B cell (primary cell): Measurements from ENCODE around the gene DTX4. TPM values are rescaled to one million over a fixed set of nuclear protein-coding genes. Genes with fewer than 3 reads are reported as not detected.

Experiments used
- ATAC-seq: fragments of 200-7000 bp; cut with Tn5 transposase; one replicate; pipeline ENCODE4 v1.10.0; 2021; ENCODE audit warnings: low read depth, mild to moderate bottlenecking, moderate number of reproducible peaks, moderate library complexity
- CTCF ChIA-PET: fragments of 350-600 bp; sonication (Branson Sonifier 250); formaldehyde crosslinking; loops from one replicate; lab custom pipeline; 2021; ENCODE audit warnings: antibody characterized with exemption, inconsistent platforms; lab: Charles Lee
- POLR2A ChIA-PET: fragments of 350-600 bp; sonication (Branson Sonifier 250); formaldehyde crosslinking; loops from one replicate; lab custom pipeline; 2021; ENCODE audit warnings: antibody characterized with exemption; lab: Charles Lee
- DNase-seq: peaks from one replicate; pipeline ENCODE4 v3.0.0; 2013
- H2AFZ ChIP-seq: 2 replicates; pipeline ENCODE4 v1.6.1; 2012; ENCODE audit warnings: mild to moderate bottlenecking, low read depth, low read length; ENCODE audit not compliant: insufficient read depth, poor library complexity, severe bottlenecking
- H3K27ac ChIP-seq, 2 donors: 1 replicate in 1 of 2; 2 replicates in 1 of 2; pipeline ENCODE4 v1.5.1; 2012 to 2013; ENCODE audit warnings: low read length in 2 of 2, mild to moderate bottlenecking in 2 of 2, moderate library complexity in 1 of 2
- H3K27me3 ChIP-seq, 4 experiments: fragments of 200-600 bp in 1 of 4; sonication (generic) in 1 of 4; replicated peaks in 1 of 4; 1 replicate in 2 of 4; 2 replicates in 2 of 4; pipeline versions ENCODE4 v1.6.1 to v1.7.0; 2013 to 2016; ENCODE audit warnings: low read length in 3 of 4, mild to moderate bottlenecking in 2 of 4, mixed read lengths in 1 of 4, moderate library complexity in 1 of 4; ENCODE audit not compliant: insufficient read depth in 4 of 4, control insufficient read depth in 3 of 4; ENCODE audit errors: control extremely low read depth in 1 of 4
- H3K36me3 ChIP-seq, 2 experiments: replicated peaks in 1 of 2; 1 replicate in 1 of 2; 2 replicates in 1 of 2; pipeline versions ENCODE4 v1.6.1 to v1.7.1; 2013; ENCODE audit warnings: low read length in 1 of 2; ENCODE audit not compliant: insufficient read depth in 2 of 2, control insufficient read depth in 1 of 2; ENCODE audit errors: control extremely low read depth in 1 of 2, extremely low read depth in 1 of 2
- H3K4me1 ChIP-seq, 2 donors: fragments of 200-600 bp in 1 of 2; sonication (generic) in 1 of 2; 1 replicate in 1 of 2; 2 replicates in 1 of 2; pipeline versions ENCODE4 v1.5.1 to v1.6.1; 2013 to 2017; ENCODE audit warnings: low read length in 2 of 2; ENCODE audit not compliant: control insufficient read depth in 2 of 2, insufficient read depth in 2 of 2
- H3K4me2 ChIP-seq: replicated peaks from 2 replicates; pipeline ENCODE3; 2012; ENCODE audit warnings: mild to moderate bottlenecking, low read depth, low read length; ENCODE audit not compliant: poor library complexity, severe bottlenecking
- H3K4me3 ChIP-seq, 5 experiments: fragments of 200-600 bp in 1 of 5; sonication (generic) in 1 of 5; 1 replicate in 3 of 5; 2 replicates in 2 of 5; pipeline versions ENCODE4 v1.5.1 to v1.7.0; 2011 to 2016; ENCODE audit warnings: low read length in 4 of 5, mild to moderate bottlenecking in 4 of 5, low read depth in 2 of 5, control low read depth in 1 of 5, moderate library complexity in 1 of 5; ENCODE audit not compliant: insufficient read depth in 1 of 5; ENCODE audit errors: control extremely low read depth in 1 of 5, extremely low read depth in 1 of 5
- H3K79me2 ChIP-seq: fragments of 200-600 bp; sonication (generic); one replicate; pipeline ENCODE4 v1.6.0; 2016; ENCODE audit warnings: low read length; ENCODE audit not compliant: control insufficient read depth, insufficient read depth
- H3K9ac ChIP-seq: fragments of 200-600 bp; sonication (generic); 2 replicates; pipeline ENCODE4 v1.6.1; 2017; ENCODE audit warnings: mild to moderate bottlenecking, low read length, moderate library complexity
- H3K9me3 ChIP-seq, 3 donors: one replicate each; pipeline versions ENCODE4 v1.6.1 to v1.7.1; 2013; ENCODE audit warnings: low read length in 2 of 3; ENCODE audit not compliant: control insufficient read depth in 2 of 3, insufficient read depth in 1 of 3; ENCODE audit errors: control extremely low read depth in 1 of 3
- H4K20me1 ChIP-seq: 2 replicates; pipeline ENCODE4 v1.6.0; 2012; ENCODE audit warnings: mild to moderate bottlenecking, low read length; ENCODE audit not compliant: insufficient read depth, control insufficient read depth, poor library complexity, severe bottlenecking
- H3K27ac Mint-ChIP-seq: one replicate; pipeline ENCODE4 v1.8.0; 2021; ENCODE audit warnings: mixed read lengths
- H3K27me3 Mint-ChIP-seq: one replicate; pipeline ENCODE4 v1.8.0; 2021; ENCODE audit warnings: mixed read lengths
- H3K4me1 Mint-ChIP-seq: one replicate; pipeline ENCODE4 v1.8.0; 2021; ENCODE audit warnings: mixed read lengths
- H3K4me3 Mint-ChIP-seq: one replicate; pipeline ENCODE4 v1.8.0; 2021; ENCODE audit warnings: mixed read lengths
- H3K9me3 Mint-ChIP-seq: one replicate; pipeline ENCODE4 v1.8.0; 2022; ENCODE audit warnings: mixed read lengths; ENCODE audit not compliant: insufficient read depth
- EZH2 ChIP-seq: IDR thresholded peaks from 2 replicates; pipeline ENCODE4 v1.6.1; 2012; ENCODE audit warnings: borderline replicate concordance, low read depth, mild to moderate bottlenecking, moderate library complexity, low read length; ENCODE audit not compliant: insufficient read depth, poor library complexity, severe bottlenecking
- WGBS: methylation state at CpG from one replicate; pipeline ENCODE4 v1.1.5; 2013; ENCODE audit warnings: missing lambda C conversion rate; ENCODE audit not compliant: insufficient coverage; 5-methylcytosine and 5-hydroxymethylcytosine counted together
- intact Hi-C: fragments of 100-400 bp; cut with micrococcal nuclease; formaldehyde crosslinking; loops from one replicate; pipeline ENCODE4 v1.10.0; 2022
- polyA plus RNA-seq: library from polyadenylated mRNA; depleted of rRNA; stranded (reverse); fragments of >200 nt; gene quantifications from 2 replicates; pipeline ENCODE4 v1.2.3, GENCODE V29; 2012
- total RNA-seq, 2 donors: library from RNA; stranded (reverse); fragments of 120-200 nt in 1 of 2; gene quantifications; 1 replicate in 1 of 2; 2 replicates in 1 of 2; pipeline versions ENCODE4 v1.2.3 to v1.2.4, GENCODE V29; 2013 to 2022
- TF ChIP-seq, protein P1 (sequence below): fragments of 200-600 bp; IDR thresholded peaks from one replicate; pipeline ENCODE4 v1.8.0; 2022; ENCODE audit warnings: antibody characterized with exemption, mild to moderate bottlenecking

The DTX4 gene
- total and polyA plus RNA-seq, 2 donors (not counting 1 experiment from before 2014, with no cell fraction given), result 11.7 to 43.3 TPM

DNA sequence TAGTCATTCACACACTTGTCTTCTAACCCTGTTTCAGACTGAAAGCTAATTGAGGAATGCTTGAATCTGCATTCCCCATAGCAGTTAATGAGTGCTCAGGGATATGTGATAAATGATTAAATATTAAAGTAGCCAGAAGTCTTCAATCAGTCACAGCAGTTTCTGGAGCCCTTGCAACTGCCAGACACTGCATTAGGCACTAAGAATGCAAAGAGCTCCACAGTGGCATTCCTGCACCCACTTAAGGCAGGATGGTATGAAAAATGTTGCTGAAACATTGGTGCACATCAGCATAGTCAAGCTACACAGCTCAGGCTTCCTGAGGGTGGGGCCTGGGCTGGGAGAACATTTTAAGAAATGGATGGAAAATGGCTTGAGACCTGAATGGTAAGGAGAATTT lies 6.5 kb downstream of the DTX4 start:
- Mint-ChIP-seq H3K27ac (no peak overlapping the region), H3K27me3 (no peaks in the 10 kb centered on the region), H3K4me1 (peaks cover 26% of the 10 kb centered on the region), H3K9me3 (peaks cover 8% of the 10 kb centered on the region), H3K4me3 (no peak overlapping the region)
- H3K4me2 ChIP-seq, result no peak overlapping the region
- H3K79me2 ChIP-seq, result peaks cover 88% of the 10 kb centered on the region
- H3K27ac ChIP-seq, result no peak overlapping the region
- peaks cover 3 to 43% of the 10 kb centered on the region in 2 experiments for H3K36me3 ChIP-seq
- H3K27me3 ChIP-seq, result no peaks in the 10 kb centered on the region
- ChIA-PET POLR2A (no interaction called here), CTCF (interaction anchor here (1.0 to 18.8 kb wide), 3 partner anchors 5 to 24 kb away, joined by 5 to 215 read pairs (median 215); partner anchors contain the start of gene DTX4)
- H4K20me1 ChIP-seq, result peaks cover 60% of the 10 kb centered on the region
- DNase-seq, result no peak
- no peak for ATAC-seq
- intact Hi-C loops, result loop anchor here (10.0 kb wide), 1 partner anchor 486 kb away; the partner anchor contains the start of gene PATL1
- TF ChIP-seq, protein P1, sequence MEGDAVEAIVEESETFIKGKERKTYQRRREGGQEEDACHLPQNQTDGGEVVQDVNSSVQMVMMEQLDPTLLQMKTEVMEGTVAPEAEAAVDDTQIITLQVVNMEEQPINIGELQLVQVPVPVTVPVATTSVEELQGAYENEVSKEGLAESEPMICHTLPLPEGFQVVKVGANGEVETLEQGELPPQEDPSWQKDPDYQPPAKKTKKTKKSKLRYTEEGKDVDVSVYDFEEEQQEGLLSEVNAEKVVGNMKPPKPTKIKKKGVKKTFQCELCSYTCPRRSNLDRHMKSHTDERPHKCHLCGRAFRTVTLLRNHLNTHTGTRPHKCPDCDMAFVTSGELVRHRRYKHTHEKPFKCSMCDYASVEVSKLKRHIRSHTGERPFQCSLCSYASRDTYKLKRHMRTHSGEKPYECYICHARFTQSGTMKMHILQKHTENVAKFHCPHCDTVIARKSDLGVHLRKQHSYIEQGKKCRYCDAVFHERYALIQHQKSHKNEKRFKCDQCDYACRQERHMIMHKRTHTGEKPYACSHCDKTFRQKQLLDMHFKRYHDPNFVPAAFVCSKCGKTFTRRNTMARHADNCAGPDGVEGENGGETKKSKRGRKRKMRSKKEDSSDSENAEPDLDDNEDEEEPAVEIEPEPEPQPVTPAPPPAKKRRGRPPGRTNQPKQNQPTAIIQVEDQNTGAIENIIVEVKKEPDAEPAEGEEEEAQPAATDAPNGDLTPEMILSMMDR, result no peak
- TF ChIP-seq EZH2, result no peak
- H3K4me3 ChIP-seq, result no peak overlapping the region
- H3K9ac ChIP-seq, result no peak overlapping the region
- H3K4me1 ChIP-seq, result peaks cover 16 to 19% of the 10 kb centered on the region in 2 donors
- no peak overlapping the region for H2AFZ ChIP-seq
- H3K9me3 ChIP-seq, result peaks cover 0 to 9% (median 7%) of the 10 kb centered on the region in 3 donors

DNA sequence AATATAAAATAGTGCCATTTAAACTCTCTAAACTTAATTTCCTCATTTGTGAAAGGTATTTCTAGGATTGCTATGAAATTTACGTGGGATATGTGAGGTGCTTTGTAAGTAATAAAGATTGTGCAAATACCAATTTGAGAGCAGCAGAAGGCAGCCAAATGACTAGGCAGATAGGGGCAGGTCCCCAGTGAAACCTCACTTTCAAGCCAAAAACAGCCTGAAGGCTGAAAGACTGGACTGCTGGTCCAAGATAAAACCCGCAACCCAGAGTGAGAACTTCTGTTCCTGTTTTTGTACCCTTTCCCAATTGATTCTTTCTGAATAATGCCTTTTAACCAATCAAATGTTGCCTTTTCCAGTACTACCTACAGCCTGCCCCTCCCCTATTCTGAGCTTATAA lies 7.2 kb downstream of the DTX4 start:
- ChIA-PET POLR2A (no interaction called here), CTCF (interaction anchor here (18.8 kb wide), 1 partner anchor 6 kb away, joined by 215 read pairs; the partner anchor contains the start of gene DTX4)
- Mint-ChIP-seq H3K4me1 (peaks cover 22% of the 10 kb centered on the region), H3K27ac (no peak overlapping the region), H3K27me3 (no peaks in the 10 kb centered on the region), H3K4me3 (no peak overlapping the region), H3K9me3 (peaks cover 8% of the 10 kb centered on the region)
- TF ChIP-seq, protein P1, result no peak
- no peak for TF ChIP-seq EZH2
- H2AFZ ChIP-seq, result no peak overlapping the region
- H3K4me3 ChIP-seq, result no peak overlapping the region
- H4K20me1 ChIP-seq, result peaks cover 62% of the 10 kb centered on the region
- ATAC-seq, result no peak
- peaks cover 0 to 9% (median 7%) of the 10 kb centered on the region in 3 donors for H3K9me3 ChIP-seq
- H3K4me2 ChIP-seq, result no peak overlapping the region
- H3K79me2 ChIP-seq, result peaks cover 88% of the 10 kb centered on the region
- H3K9ac ChIP-seq, result no peak overlapping the region
- intact Hi-C loops, result loop anchor here (10.0 kb wide), 1 partner anchor 486 kb away; the partner anchor contains the start of gene PATL1
- H3K27ac ChIP-seq, result no peak overlapping the region
- H3K4me1 ChIP-seq, result peaks cover 11 to 12% of the 10 kb centered on the region in 2 donors
- no peak for DNase-seq
- 93% methylated on average over 1 of the region's 2 CpGs for WGBS
- H3K27me3 ChIP-seq, result no peaks in the 10 kb centered on the region
- peaks cover 3 to 50% of the 10 kb centered on the region in 2 experiments for H3K36me3 ChIP-seq
